Muscle of arm (tissue), 12 donors: Measurements from ENCODE around the gene FARS2. TPM values are rescaled to one million over a fixed set of nuclear protein-coding genes. Genes with fewer than 3 reads are reported as not detected.
"Not testable (repeated sequence)": the region's sequence is repeated elsewhere in the genome, so short reads cannot be mapped to it uniquely, and the experiment has no call there.

Experiments used
- DNase-seq: peaks from one replicate; pipeline ENCODE4 v3.0.0-alpha.2; 2013
- polyA plus RNA-seq, 12 donors: library from polyadenylated mRNA; unstranded; fragments of 120-200 nt; gene quantifications; one replicate each; pipeline ENCODE4 v1.2.1, GENCODE V29; 2013; ENCODE audit not compliant: insufficient read length in 12 of 12

Gene FARS2
- polyA plus RNA-seq, 12 donors, result 7.1 to 16.5 (median 10.8) TPM; not detected in 1

GRCh38 chr6:5626727-5627426, 365.6 kb downstream of the FARS2 start:
- no peak for DNase-seq

GRCh38 chr6:5630636-5631035, 369.3 kb downstream of the FARS2 start:
- no peak for DNase-seq

GRCh38 chr6:5632348-5632935, 371.1 kb downstream of the FARS2 start:
- no peak for DNase-seq

- no peak for DNase-seq
Observed at GRCh38 chr6:5634525-5634924, 373.2 kb downstream of the FARS2 start.

GRCh38 chr6:5636210-5637030, 375.1 kb downstream of the FARS2 start:
- DNase-seq, result no peak

- DNase-seq, result no peak
Observed at GRCh38 chr6:5637714-5638113, 376.4 kb downstream of the FARS2 start.

GRCh38 chr6:5638666-5639065, 377.4 kb downstream of the FARS2 start:
- no peak for DNase-seq

GRCh38 chr6:5639193-5639592, 377.9 kb downstream of the FARS2 start:
- DNase-seq, result no peak

GRCh38 chr6:5640614-5641013, 379.3 kb downstream of the FARS2 start:
- DNase-seq, result no peak

- DNase-seq, result no peak
Observed at GRCh38 chr6:5644523-5645185, 383.3 kb downstream of the FARS2 start.

GRCh38 chr6:5645328-5646290, 384.3 kb downstream of the FARS2 start:
- DNase-seq, result peak; percentile 5

GRCh38 chr6:5652406-5653137, 391.3 kb downstream of the FARS2 start:
- DNase-seq, result no peak

- no peak for DNase-seq
Observed at GRCh38 chr6:5653801-5654200, 392.5 kb downstream of the FARS2 start.

- no peak for DNase-seq
Observed at GRCh38 chr6:5656226-5656625, 394.9 kb downstream of the FARS2 start.

GRCh38 chr6:5656695-5657094, 395.4 kb downstream of the FARS2 start:
- DNase-seq, result not testable (repeated sequence)

- DNase-seq, result no peak
Observed at GRCh38 chr6:5657684-5658430, 396.5 kb downstream of the FARS2 start.

- no peak for DNase-seq
Observed at GRCh38 chr6:5659467-5659866, 398.2 kb downstream of the FARS2 start.

GRCh38 chr6:5660772-5661171, 399.5 kb downstream of the FARS2 start:
- DNase-seq, result no peak

GRCh38 chr6:5662797-5663196, 401.5 kb downstream of the FARS2 start:
- no peak for DNase-seq

GRCh38 chr6:5663259-5663658, 401.9 kb downstream of the FARS2 start:
- no peak for DNase-seq
